Fibroblast of the aortic adventitia (primary cell): Measurements from ENCODE around the gene NUP93. TPM values are rescaled to one million over a fixed set of nuclear protein-coding genes. Genes with fewer than 3 reads are reported as not detected.

Experiments
- DNase-seq: peaks from one replicate; pipeline ENCODE4 v3.0.0-alpha.2; 2010; ENCODE audit warnings: low read depth
- H3K4me3 ChIP-seq: 2 replicates; pipeline ENCODE4 v1.5.1; 2011; ENCODE audit warnings: low read depth, mild to moderate bottlenecking, control low read depth, low read length, moderate library complexity
- total RNA-seq: library from RNA; depleted of rRNA; stranded (reverse); fragments of >200 nt; gene quantifications from 2 replicates; pipeline ENCODE4 v1.2.3, GENCODE V29; 2012; ENCODE audit warnings: low replicate concordance
- TF ChIP-seq, protein P1 (sequence below): IDR thresholded peaks from 2 replicates; pipeline ENCODE4 v1.5.1; 2011; ENCODE audit warnings: mild to moderate bottlenecking, low read length, control low read depth, inconsistent platforms; ENCODE audit not compliant: insufficient read depth

Gene NUP93
- total RNA-seq, 1 donor: 45.5 TPM

- TF ChIP-seq, protein P1, sequence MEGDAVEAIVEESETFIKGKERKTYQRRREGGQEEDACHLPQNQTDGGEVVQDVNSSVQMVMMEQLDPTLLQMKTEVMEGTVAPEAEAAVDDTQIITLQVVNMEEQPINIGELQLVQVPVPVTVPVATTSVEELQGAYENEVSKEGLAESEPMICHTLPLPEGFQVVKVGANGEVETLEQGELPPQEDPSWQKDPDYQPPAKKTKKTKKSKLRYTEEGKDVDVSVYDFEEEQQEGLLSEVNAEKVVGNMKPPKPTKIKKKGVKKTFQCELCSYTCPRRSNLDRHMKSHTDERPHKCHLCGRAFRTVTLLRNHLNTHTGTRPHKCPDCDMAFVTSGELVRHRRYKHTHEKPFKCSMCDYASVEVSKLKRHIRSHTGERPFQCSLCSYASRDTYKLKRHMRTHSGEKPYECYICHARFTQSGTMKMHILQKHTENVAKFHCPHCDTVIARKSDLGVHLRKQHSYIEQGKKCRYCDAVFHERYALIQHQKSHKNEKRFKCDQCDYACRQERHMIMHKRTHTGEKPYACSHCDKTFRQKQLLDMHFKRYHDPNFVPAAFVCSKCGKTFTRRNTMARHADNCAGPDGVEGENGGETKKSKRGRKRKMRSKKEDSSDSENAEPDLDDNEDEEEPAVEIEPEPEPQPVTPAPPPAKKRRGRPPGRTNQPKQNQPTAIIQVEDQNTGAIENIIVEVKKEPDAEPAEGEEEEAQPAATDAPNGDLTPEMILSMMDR: no peak
- no peak overlapping the region for H3K4me3 ChIP-seq
- no peak for DNase-seq
Measured at GRCh38 chr16:56780646-56781045, 50.7 kb downstream of the NUP93 start.

- no peak overlapping the region for H3K4me3 ChIP-seq
- DNase-seq: no peak
- TF ChIP-seq, protein P1: no peak
Measured at GRCh38 chr16:56781528-56781961, 51.6 kb downstream of the NUP93 start.

- H3K4me3 ChIP-seq: no peak overlapping the region
- TF ChIP-seq, protein P1: no peak
- DNase-seq: no peak
Measured at GRCh38 chr16:56783344-56783743, 53.4 kb downstream of the NUP93 start.

DNA sequence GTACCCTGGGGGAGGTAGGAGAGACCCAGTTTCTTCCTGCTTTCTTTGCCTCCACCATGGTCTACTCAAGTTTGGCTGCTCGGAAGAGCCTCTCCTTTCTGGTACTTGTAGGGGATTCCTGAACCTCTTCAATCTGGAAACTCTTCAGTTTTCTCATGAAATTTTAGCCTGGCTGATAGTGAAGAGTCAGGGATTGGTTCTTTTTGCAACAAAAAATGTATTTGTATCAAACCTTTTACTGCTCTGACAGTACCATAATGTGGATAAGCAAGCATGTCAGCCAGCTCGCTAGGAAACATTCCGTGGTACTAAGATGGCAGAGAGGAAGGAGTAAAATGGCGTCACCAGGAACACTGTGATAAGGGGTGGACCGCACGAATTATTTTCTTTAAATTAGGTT is 55.4 kb downstream of the NUP93 start:
- no peak overlapping the region for H3K4me3 ChIP-seq
- no peak for DNase-seq
- TF ChIP-seq, protein P1: no peak

DNA sequence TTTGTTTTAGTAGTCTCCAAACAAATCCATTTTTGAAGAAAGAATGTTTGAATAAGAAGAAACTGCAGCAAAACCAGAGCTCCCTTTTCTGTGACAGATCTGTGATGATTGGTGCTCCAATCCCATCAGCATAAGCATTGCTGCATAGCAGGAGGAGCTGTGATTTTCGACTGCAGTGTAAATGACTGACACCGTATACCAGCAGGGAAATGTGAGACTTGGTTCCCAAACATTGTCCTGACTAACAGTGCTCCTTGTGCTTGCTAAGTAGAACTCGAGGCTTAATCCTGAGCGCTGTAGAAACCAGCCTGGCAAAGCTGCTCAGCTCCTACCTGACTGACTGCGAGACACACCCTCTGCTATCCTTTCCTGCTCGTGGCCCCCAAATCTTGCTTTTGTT is 57.2 kb downstream of the NUP93 start:
- TF ChIP-seq, protein P1: no peak
- DNase-seq: no peak
- H3K4me3 ChIP-seq: no peak overlapping the region

DNA sequence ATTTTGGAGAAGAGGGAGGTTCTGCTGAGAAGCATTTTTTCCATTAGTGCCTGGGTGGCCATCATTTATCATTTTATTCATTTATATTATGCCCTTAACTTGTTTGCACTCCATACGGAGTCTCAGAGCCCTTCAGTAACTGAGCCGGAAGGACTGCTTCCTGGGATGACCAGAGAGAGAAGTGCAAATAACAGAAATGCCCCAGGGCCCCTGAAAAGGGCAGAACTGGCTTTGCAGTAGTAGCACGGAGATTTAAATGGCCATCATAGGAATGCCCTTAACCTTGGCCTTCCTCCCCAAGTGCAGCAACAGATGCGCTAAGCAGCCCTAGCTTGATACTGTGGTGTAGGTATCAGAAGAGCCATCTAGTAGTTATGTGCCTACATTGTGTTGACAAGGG is 58.5 kb downstream of the NUP93 start:
- DNase-seq: no peak
- TF ChIP-seq, protein P1: no peak
- no peak overlapping the region for H3K4me3 ChIP-seq

GRCh38 chr16:56789360-56789759 is 59.4 kb downstream of the NUP93 start:
- DNase-seq: peak; percentile 59
- no peak overlapping the region for H3K4me3 ChIP-seq
- TF ChIP-seq, protein P1: peak; percentile 54
